CD4-positive, CD25-positive, alpha-beta regulatory T cell (primary cell): ENCODE data around the gene IFNW1. TPM values are rescaled to one million over a fixed set of nuclear protein-coding genes. Genes with fewer than 3 reads are reported as not detected.

Experiments used
- ATAC-seq, 2 donors: fragments of 150-1000 bp; cut with Tn5 transposase; one replicate each; pipeline ENCODE4 v1.10.0; 2021; ENCODE audit warnings: low read depth in 2 of 2, moderate number of reproducible peaks in 2 of 2, moderate library complexity in 1 of 2
- DNase-seq, 3 donors: peaks; one replicate each; pipeline versions ENCODE4 v3.0.0 to v3.0.0-alpha.2; 2012 to 2022; ENCODE audit warnings: mixed read lengths in 1 of 3
- H3K27ac ChIP-seq: one replicate; pipeline ENCODE4 v1.7.0; 2013; ENCODE audit warnings: mild to moderate bottlenecking, low read length; ENCODE audit not compliant: insufficient read depth, poor library complexity, severe bottlenecking
- H3K27me3 ChIP-seq: one replicate; pipeline ENCODE4 v1.7.0; 2013; ENCODE audit warnings: low read length; ENCODE audit not compliant: control insufficient read depth, insufficient read depth
- H3K36me3 ChIP-seq: one replicate; pipeline ENCODE4 v1.7.0; 2013; ENCODE audit warnings: mild to moderate bottlenecking, low read length, moderate library complexity; ENCODE audit not compliant: control insufficient read depth, insufficient read depth
- H3K4me1 ChIP-seq: 2 replicates; pipeline ENCODE4 v1.7.0; 2013; ENCODE audit warnings: mild to moderate bottlenecking, low read length; ENCODE audit not compliant: insufficient read depth, control insufficient read depth, poor library complexity, severe bottlenecking
- H3K4me3 ChIP-seq: one replicate; pipeline ENCODE4 v1.7.0; 2013; ENCODE audit warnings: low read depth, mild to moderate bottlenecking, low read length, moderate library complexity
- H3K9me3 ChIP-seq, 2 experiments: 1 replicate in 1 of 2; 2 replicates in 1 of 2; pipeline ENCODE4 v1.7.0; 2013; ENCODE audit warnings: low read length in 2 of 2, mild to moderate bottlenecking in 1 of 2, moderate library complexity in 1 of 2; ENCODE audit not compliant: control insufficient read depth in 2 of 2
- H3K27ac Mint-ChIP-seq, 3 donors: one replicate each; pipeline ENCODE4 v1.8.0; 2020 to 2022; ENCODE audit warnings: mild to moderate bottlenecking in 3 of 3, mixed read lengths in 3 of 3, moderate library complexity in 2 of 3
- H3K27me3 Mint-ChIP-seq: one replicate; pipeline ENCODE4 v1.8.0; 2022; ENCODE audit warnings: mild to moderate bottlenecking, mixed read lengths
- H3K36me3 Mint-ChIP-seq: one replicate; pipeline ENCODE4 v1.8.0; 2020; ENCODE audit warnings: mixed read lengths
- H3K4me1 Mint-ChIP-seq, 4 donors: one replicate each; pipeline ENCODE4 v1.8.0; 2020 to 2022; ENCODE audit warnings: mixed read lengths in 4 of 4, mild to moderate bottlenecking in 1 of 4
- H3K4me3 Mint-ChIP-seq, 4 donors: one replicate each; pipeline ENCODE4 v1.8.0; 2020 to 2022; ENCODE audit warnings: mild to moderate bottlenecking in 4 of 4, mixed read lengths in 4 of 4, moderate library complexity in 3 of 4
- H3K9me3 Mint-ChIP-seq, 7 donors: one replicate each; pipeline ENCODE4 v1.8.0; 2020 to 2022; ENCODE audit warnings: mixed read lengths in 7 of 7, mild to moderate bottlenecking in 3 of 7, moderate library complexity in 2 of 7
- polyA plus RNA-seq, 4 donors: library from polyadenylated mRNA; unstranded; fragments of 300-500 nt; fragmentation: Illumina TruSeq; gene quantifications; one replicate each; pipeline ENCODE4 v1.2.3, GENCODE V29; 2021
- total RNA-seq: library from RNA; stranded (reverse); gene quantifications from one replicate; pipeline ENCODE4 v1.2.3, GENCODE V29; 2022

Gene IFNW1
- total and polyA plus RNA-seq, 5 donors from 2014 or later, result not detected

DNA sequence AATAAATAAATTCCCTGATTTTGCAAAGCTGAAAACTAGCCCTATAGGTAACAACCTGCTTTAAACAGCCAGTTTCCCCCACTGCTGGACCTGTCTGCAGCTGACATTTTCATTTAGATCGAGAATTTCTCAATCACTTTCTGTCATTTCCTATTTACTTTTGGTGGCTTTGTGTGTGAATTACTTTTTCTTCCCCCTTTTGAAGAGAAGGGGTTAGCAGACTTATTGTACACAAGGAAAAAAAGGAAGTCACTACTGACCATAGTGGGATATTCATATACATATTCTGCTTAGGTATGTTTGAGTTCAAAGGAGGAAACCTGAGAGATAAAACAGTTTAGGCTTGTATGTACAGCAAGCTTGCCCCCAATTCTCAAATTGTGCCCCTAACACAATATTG lies 36.8 kb downstream of the IFNW1 start:
- peaks cover 0 to 7% (median 1%) of the 10 kb centered on the region in 4 donors for H3K4me1 Mint-ChIP-seq
- H3K4me3 Mint-ChIP-seq, result no peak overlapping the region
- no peak for DNase-seq
- Histone ChIP-seq H3K27ac (no peak overlapping the region), H3K9me3 (no peaks in the 10 kb centered on the region), H3K4me1 (no peaks in the 10 kb centered on the region), H3K27me3 (peaks cover 5% of the 10 kb centered on the region), H3K36me3 (no peaks in the 10 kb centered on the region), H3K4me3 (no peak overlapping the region)
- no peak overlapping the region for H3K27ac Mint-ChIP-seq
- H3K36me3 Mint-ChIP-seq, result no peaks in the 10 kb centered on the region
- H3K27me3 Mint-ChIP-seq, result peaks cover 6% of the 10 kb centered on the region
- H3K9me3 Mint-ChIP-seq, result peaks cover 0 to 2% (median 0%) of the 10 kb centered on the region in 7 donors
- no peak for ATAC-seq

DNA sequence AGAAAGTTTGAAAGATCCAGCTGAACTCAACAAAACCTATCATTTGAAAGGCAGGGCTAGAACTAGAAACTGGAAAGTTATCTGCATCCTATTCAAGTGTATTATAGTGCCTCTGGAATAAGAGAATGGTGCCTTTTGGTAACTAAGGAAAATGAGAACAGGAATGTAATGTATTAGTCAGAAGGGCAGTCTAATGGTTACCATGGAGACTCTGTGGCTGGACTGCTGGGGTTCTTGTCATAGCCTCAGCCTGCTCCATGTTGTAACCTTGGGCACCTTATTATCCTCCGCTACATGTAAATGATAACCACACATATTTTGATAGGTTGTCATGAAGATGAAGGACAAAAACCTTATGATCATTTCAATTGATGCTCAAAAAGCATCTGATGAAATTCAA lies 39.3 kb downstream of the IFNW1 start:
- H3K27me3 Mint-ChIP-seq, result peaks cover 6% of the 10 kb centered on the region
- H3K4me1 Mint-ChIP-seq, result peaks cover 2 to 9% (median 3%) of the 10 kb centered on the region in 4 donors
- H3K9me3 ChIP-seq, result no peaks in the 10 kb centered on the region
- no peak for DNase-seq
- no peak overlapping the region for H3K27ac Mint-ChIP-seq
- peaks cover 0 to 1% (median 0%) of the 10 kb centered on the region in 7 donors for H3K9me3 Mint-ChIP-seq
- H3K27me3 ChIP-seq, result peaks cover 5% of the 10 kb centered on the region
- no peaks in the 10 kb centered on the region for H3K36me3 Mint-ChIP-seq
- H3K27ac ChIP-seq, result no peak overlapping the region
- no peak overlapping the region for H3K4me3 ChIP-seq
- no peak overlapping the region for H3K4me3 Mint-ChIP-seq
- peaks cover 1% of the 10 kb centered on the region for H3K4me1 ChIP-seq
- no peaks in the 10 kb centered on the region for H3K36me3 ChIP-seq
- no peak for ATAC-seq

DNA sequence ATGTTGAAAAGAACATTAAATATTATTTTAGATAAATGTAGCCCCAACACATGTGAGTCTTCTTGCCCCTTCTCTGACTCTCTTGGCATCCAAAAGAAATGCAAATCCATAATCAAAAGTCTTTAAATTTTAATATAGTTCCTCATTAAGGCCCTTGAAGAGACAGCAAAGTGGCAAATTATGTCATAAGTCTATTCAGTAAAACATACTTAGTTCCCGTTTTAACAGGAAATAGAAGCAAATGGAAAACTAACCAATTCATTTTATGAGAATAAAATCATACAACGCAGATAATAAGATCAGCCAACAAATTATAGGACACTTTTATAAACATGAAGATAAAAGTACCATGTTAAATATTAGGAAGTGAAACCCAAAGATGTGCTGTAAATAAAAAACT lies 43.8 kb downstream of the IFNW1 start:
- no peak overlapping the region for H3K4me3 Mint-ChIP-seq
- ATAC-seq (no peak), DNase-seq (no peak)
- H3K9me3 ChIP-seq, result no peaks in the 10 kb centered on the region
- no peak overlapping the region for H3K4me3 ChIP-seq
- H3K36me3 Mint-ChIP-seq, result no peaks in the 10 kb centered on the region
- no peak overlapping the region for H3K27ac ChIP-seq
- no peak overlapping the region for H3K27ac Mint-ChIP-seq
- H3K27me3 ChIP-seq, result peaks cover 2% of the 10 kb centered on the region
- peaks cover 17% of the 10 kb centered on the region for H3K4me1 ChIP-seq
- H3K27me3 Mint-ChIP-seq, result no peaks in the 10 kb centered on the region
- no peaks in the 10 kb centered on the region for H3K36me3 ChIP-seq
- H3K4me1 Mint-ChIP-seq, result peaks cover 14 to 21% (median 18%) of the 10 kb centered on the region in 4 donors
- peaks cover 0 to 2% (median 0%) of the 10 kb centered on the region in 7 donors for H3K9me3 Mint-ChIP-seq

DNA sequence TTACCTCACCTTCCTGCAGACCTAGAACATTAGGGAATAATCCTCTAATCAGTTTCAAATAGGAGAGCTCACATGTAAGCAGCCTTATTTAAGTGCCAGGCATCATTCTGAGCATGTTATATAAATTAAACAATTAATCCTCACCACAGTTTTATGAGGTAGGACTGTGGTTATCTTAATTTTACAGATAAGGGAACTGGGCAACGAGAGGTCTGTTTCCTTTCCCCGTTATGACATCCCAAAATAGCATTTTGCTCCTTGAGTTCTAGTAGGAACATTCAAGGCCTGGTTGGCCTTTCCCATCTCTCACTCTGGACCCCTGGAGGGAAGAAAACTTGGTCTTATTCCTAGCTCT lies 44.8 kb downstream of the IFNW1 start:
- H3K9me3 Mint-ChIP-seq, result peaks cover 0 to 2% (median 0%) of the 10 kb centered on the region in 7 donors
- Histone ChIP-seq H3K36me3 (no peaks in the 10 kb centered on the region), H3K9me3 (no peaks in the 10 kb centered on the region), H3K4me1 (peaks cover 17% of the 10 kb centered on the region), H3K4me3 (peak overlapping the region; percentile 66), H3K27ac (peak overlapping the region; percentile 52), H3K27me3 (no peaks in the 10 kb centered on the region)
- H3K4me3 Mint-ChIP-seq, result peak overlapping the region; percentile 36 to 82 (median 58)
- H3K4me1 Mint-ChIP-seq, result peaks cover 15 to 25% (median 22%) of the 10 kb centered on the region in 4 donors
- peak overlapping the region; percentile 82 to 91 (median 90) for H3K27ac Mint-ChIP-seq
- H3K27me3 Mint-ChIP-seq, result no peaks in the 10 kb centered on the region
- no peaks in the 10 kb centered on the region for H3K36me3 Mint-ChIP-seq
- ATAC-seq (no peak), DNase-seq (no peak)

DNA sequence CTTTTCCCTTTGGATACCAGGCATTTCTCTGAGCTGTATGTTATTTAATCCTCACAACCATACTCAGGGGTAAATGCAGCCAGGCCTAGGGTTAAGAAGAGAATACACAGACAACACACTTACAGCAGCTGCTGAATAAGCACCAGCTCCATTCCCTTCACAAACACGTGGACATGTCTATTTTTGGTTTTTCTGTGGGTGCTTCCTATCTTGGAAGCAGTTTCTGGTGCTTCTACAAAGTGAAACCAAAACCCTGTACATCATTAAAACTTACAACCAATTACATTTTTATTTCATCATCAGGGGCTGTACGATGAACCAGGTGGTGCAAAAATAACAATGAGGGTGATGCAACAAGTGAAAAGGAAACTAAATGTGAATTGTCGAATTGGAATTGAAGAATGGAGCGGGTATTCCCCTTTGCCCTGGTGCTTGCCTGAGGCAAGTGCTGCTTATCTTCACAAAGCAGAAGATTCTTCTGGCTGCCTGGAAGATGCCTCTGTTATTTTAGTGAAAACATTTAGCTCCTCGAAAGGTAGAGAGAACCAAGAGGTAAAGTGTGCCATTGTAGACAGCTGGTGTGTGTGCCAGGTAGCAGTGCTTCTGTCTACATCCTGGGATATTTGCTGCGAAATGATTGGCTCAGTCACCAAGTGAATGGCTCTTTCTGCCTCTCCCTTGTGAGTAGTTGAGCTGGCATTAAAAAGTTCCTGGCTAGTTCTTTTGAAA lies 45.3 kb downstream of the IFNW1 start:
- DNase-seq, result peak; percentile 13 to 81 (median 58)
- H3K27me3 ChIP-seq, result no peaks in the 10 kb centered on the region
- peaks cover 17% of the 10 kb centered on the region for H3K4me1 ChIP-seq
- H3K4me3 Mint-ChIP-seq, result peak overlapping the region; percentile 12 to 82 (median 58)
- peaks cover 0 to 2% (median 0%) of the 10 kb centered on the region in 7 donors for H3K9me3 Mint-ChIP-seq
- peak; percentile 81 to 83 for ATAC-seq
- H3K27ac ChIP-seq, result peak overlapping the region; percentile 53
- H3K4me1 Mint-ChIP-seq, result peaks cover 15 to 28% (median 26%) of the 10 kb centered on the region in 4 donors
- H3K27me3 Mint-ChIP-seq, result no peaks in the 10 kb centered on the region
- H3K9me3 ChIP-seq, result no peaks in the 10 kb centered on the region
- peak overlapping the region; percentile 66 for H3K4me3 ChIP-seq
- peak overlapping the region; percentile 82 to 91 (median 90) for H3K27ac Mint-ChIP-seq
- H3K36me3 Mint-ChIP-seq, result no peaks in the 10 kb centered on the region
- no peaks in the 10 kb centered on the region for H3K36me3 ChIP-seq

DNA sequence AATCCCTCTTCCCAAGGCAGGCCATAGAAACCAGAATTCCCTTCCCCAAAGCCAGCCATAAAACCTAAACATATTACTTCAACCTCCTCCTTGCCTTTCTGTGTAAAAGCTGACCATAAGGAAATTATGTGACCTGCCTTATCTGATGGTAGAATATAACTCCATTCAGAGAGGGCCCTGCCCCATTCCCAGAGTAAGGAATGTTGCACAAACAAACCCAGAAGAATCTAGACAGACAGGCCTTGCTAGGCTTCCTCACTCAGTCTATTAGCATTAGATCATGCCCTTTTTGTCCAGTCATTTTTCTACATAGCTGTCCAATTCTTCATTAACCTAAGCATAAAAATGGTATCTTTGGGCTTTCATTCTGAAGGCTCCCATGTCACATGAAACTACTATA lies 46.1 kb downstream of the IFNW1 start:
- ATAC-seq, result no peak
- H3K9me3 Mint-ChIP-seq, result peaks cover 0 to 2% (median 0%) of the 10 kb centered on the region in 7 donors
- no peaks in the 10 kb centered on the region for H3K27me3 Mint-ChIP-seq

More for the DNA sequence above, 46.1 kb downstream of the IFNW1 start:
- Mint-ChIP-seq H3K27ac (peak overlapping the region; percentile 82 to 91 (median 90)), H3K36me3 (no peaks in the 10 kb centered on the region), H3K4me3 (no peak overlapping the region), H3K4me1 (peaks cover 15 to 26% (median 25%) of the 10 kb centered on the region in 4 donors)
- no peak overlapping the region for H3K27ac ChIP-seq
- H3K9me3 ChIP-seq, result no peaks in the 10 kb centered on the region
- peak overlapping the region; percentile 66 for H3K4me3 ChIP-seq
- H3K4me1 ChIP-seq, result peaks cover 17% of the 10 kb centered on the region
- H3K36me3 ChIP-seq, result no peaks in the 10 kb centered on the region
- H3K27me3 ChIP-seq, result no peaks in the 10 kb centered on the region
- DNase-seq, result no peak

Other genes with a start within 250 kb of the IFNW1 start
- 12.0 TPM for gene HACD4, start 110.2 kb downstream of the IFNW1 start, total RNA-seq
- gene HACD4, start 110.2 kb downstream of the IFNW1 start, polyA plus RNA-seq, result 10 to 100 TPM in 1 of 4 donors, 1 to 10 TPM in 3; 8.2 to 11.9 (median 9.4) TPM
- gene IFNB1, start 63.9 kb downstream of the IFNW1 start, total RNA-seq, result not detected
- not detected for gene IFNB1, start 63.9 kb downstream of the IFNW1 start, polyA plus RNA-seq
- gene IFNA21, start 24.8 kb upstream of the IFNW1 start, total RNA-seq, result not detected
- not detected for gene IFNA21, start 24.8 kb upstream of the IFNW1 start, polyA plus RNA-seq
- gene IFNA4, start 45.8 kb upstream of the IFNW1 start, total RNA-seq, result not detected
- gene IFNA4, start 45.8 kb upstream of the IFNW1 start, polyA plus RNA-seq, result not detected
- not detected for gene IFNA7, start 60.4 kb upstream of the IFNW1 start, total RNA-seq
- gene IFNA7, start 60.4 kb upstream of the IFNW1 start, polyA plus RNA-seq, result not detected
- not detected for gene IFNA10, start 65.3 kb upstream of the IFNW1 start, total RNA-seq
- not detected for gene IFNA10, start 65.3 kb upstream of the IFNW1 start, polyA plus RNA-seq
- not detected for gene IFNA16, start 75.5 kb upstream of the IFNW1 start, total RNA-seq
- not detected for gene IFNA16, start 75.5 kb upstream of the IFNW1 start, polyA plus RNA-seq
- gene IFNA17, start 86.4 kb upstream of the IFNW1 start, total RNA-seq, result not detected
- gene IFNA17, start 86.4 kb upstream of the IFNW1 start, polyA plus RNA-seq, result not detected
- gene IFNA14, start 98.2 kb upstream of the IFNW1 start, total RNA-seq, result not detected
- gene IFNA14, start 98.2 kb upstream of the IFNW1 start, polyA plus RNA-seq, result not detected
- gene IFNA5, start 163.5 kb upstream of the IFNW1 start, total RNA-seq, result not detected
- gene IFNA5, start 163.5 kb upstream of the IFNW1 start, polyA plus RNA-seq, result not detected
- 13.4 TPM for gene KLHL9, start 193.6 kb upstream of the IFNW1 start, total RNA-seq
- gene KLHL9, start 193.6 kb upstream of the IFNW1 start, polyA plus RNA-seq, result 10 to 100 TPM in 3 of 4 donors, 1 to 10 TPM in 1; 9.5 to 19.2 (median 15.9) TPM
- not detected for gene IFNA6, start 209.1 kb upstream of the IFNW1 start, total RNA-seq
- not detected for gene IFNA6, start 209.1 kb upstream of the IFNW1 start, polyA plus RNA-seq
- not detected for gene IFNA13, start 226.2 kb upstream of the IFNW1 start, total RNA-seq
- gene IFNA13, start 226.2 kb upstream of the IFNW1 start, polyA plus RNA-seq, result not detected
- gene IFNA2, start 243.6 kb upstream of the IFNW1 start, total RNA-seq, result not detected
- not detected for gene IFNA2, start 243.6 kb upstream of the IFNW1 start, polyA plus RNA-seq